ENCODE data around the gene RALY. TPM values are rescaled to one million over a fixed set of nuclear protein-coding genes. Genes with fewer than 3 reads are reported as not detected.

RALY gene
- polyA plus RNA-seq, 2 of the 4 experiments (the other 2 are of a cell fraction), result 63.4 to 102 TPM

GRCh38 chr20:34122274-34122980, 128.7 kb downstream of the RALY start:
- H3K27ac ChIP-seq, result no peak overlapping the region
- peaks cover 5% of the 10 kb centered on the region; the same call in 2 of the 3 replicates for H3K4me1 ChIP-seq
- H3K4me3 ChIP-seq, result no peak overlapping the region
- no peak for DNase-seq (ENCODE audit: low read depth in 1 of 2, low spot score in 1 of 2)
- ATAC-seq, result no peak
- CTCF ChIA-PET, result interaction anchor here (0.7 to 1.0 kb wide), 2 partner anchors 8 to 420 kb away, joined by 3 read pairs; no protein-coding TSS in a partner anchor
- FAIRE-seq, result no peak
- WGBS (ENCODE audit: missing lambda C conversion rate), result 87% methylated on average over 43 of the region's 43 CpGs
- H3K4me2 ChIP-seq, result no peak overlapping the region
- H3K9me3 ChIP-seq, result no peaks in the 10 kb centered on the region
- POLR2A ChIA-PET, result interaction anchor here (1.0 kb wide), 1 partner anchor 10 kb away, joined by 3 read pairs; the partner anchor contains the start of gene EIF2S2
- TF ChIP-seq HOXB5 (CRISPR knock-in tag; IDR thresholded peaks at IDR 0.05) (no peak), E2F6 (IDR thresholded peaks at IDR 0.05; ENCODE audit: borderline replicate concordance, low read depth) (no peak), TFCP2L1 (CRISPR knock-in tag; IDR thresholded peaks at IDR 0.05) (no peak), EHMT2 (IDR thresholded peaks at IDR 0.05; ENCODE audit: low read depth) (no peak), SMC3 (IDR thresholded peaks at IDR 0.05) (no peak), POLR2AphosphoS2 (conservative IDR thresholded peaks at IDR 0.05; ENCODE audit: low read length) (no peak), RCOR1 (IDR thresholded peaks at IDR 0.05; ENCODE audit: low read depth, low read length) (no peak), CHD4 (IDR thresholded peaks at IDR 0.05; ENCODE audit: borderline replicate concordance) (no peak), PHF8 (IDR thresholded peaks at IDR 0.05; ENCODE audit: borderline replicate concordance, low read depth) (no peak), EHF (CRISPR knock-in tag; IDR thresholded peaks at IDR 0.05) (no peak)
- TF ChIP-seq, protein P1, sequence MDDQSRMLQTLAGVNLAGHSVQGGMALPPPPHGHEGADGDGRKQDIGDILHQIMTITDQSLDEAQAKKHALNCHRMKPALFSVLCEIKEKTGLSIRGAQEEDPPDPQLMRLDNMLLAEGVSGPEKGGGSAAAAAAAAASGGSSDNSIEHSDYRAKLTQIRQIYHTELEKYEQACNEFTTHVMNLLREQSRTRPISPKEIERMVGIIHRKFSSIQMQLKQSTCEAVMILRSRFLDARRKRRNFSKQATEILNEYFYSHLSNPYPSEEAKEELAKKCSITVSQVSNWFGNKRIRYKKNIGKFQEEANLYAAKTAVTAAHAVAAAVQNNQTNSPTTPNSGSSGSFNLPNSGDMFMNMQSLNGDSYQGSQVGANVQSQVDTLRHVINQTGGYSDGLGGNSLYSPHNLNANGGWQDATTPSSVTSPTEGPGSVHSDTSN (IDR thresholded peaks at IDR 0.05), result no peak

DNA sequence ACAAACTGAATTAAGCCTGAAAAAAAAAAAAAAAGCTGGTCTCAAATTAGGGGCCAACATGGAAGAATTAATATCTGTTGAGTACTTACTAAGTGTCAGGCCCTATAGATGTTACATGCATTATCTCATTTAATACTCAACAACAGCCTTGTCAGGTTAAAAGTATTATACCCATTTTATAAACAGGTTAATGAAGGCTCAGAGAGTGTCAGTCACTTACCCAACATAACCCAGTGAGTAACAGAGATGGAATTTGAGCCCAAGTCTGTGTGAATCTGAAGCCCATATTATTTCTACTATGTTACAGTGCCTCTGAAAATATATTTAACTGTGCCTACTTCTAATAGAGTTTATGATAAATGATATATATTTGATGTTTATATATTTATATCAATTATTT, 129.6 kb downstream of the RALY start:
- H3K9me3 ChIP-seq, result no peaks in the 10 kb centered on the region
- CTCF ChIA-PET, result no interaction called here
- FAIRE-seq, result no peak

More for the DNA sequence above, 129.6 kb downstream of the RALY start:
- ATAC-seq (no peak), DNase-seq (ENCODE audit: low read depth in 1 of 2, low spot score in 1 of 2) (no peak)
- no peak overlapping the region for H3K27ac ChIP-seq
- H3K4me3 ChIP-seq, result no peak overlapping the region
- POLR2A ChIA-PET, result interaction anchor here (1.0 kb wide), 1 partner anchor 11 kb away, joined by 3 read pairs; the partner anchor contains the start of gene EIF2S2
- TF ChIP-seq MAFK (IDR thresholded peaks at IDR 0.05; ENCODE audit: partially characterized antibody) (no peak), TP53 (CRISPR knock-in tag; IDR thresholded peaks at IDR 0.05) (no peak), JUNB (IDR thresholded peaks at IDR 0.05) (no peak), RFX5 (IDR thresholded peaks at IDR 0.05) (no peak), EHF (CRISPR knock-in tag; IDR thresholded peaks at IDR 0.05) (no peak), ATOH8 (CRISPR knock-in tag; IDR thresholded peaks at IDR 0.05; ENCODE audit: low read depth) (no peak), HMGXB4 (CRISPR knock-in tag; IDR thresholded peaks at IDR 0.05; ENCODE audit: borderline replicate concordance) (no peak), KDM5A (IDR thresholded peaks at IDR 0.05) (no peak), JUN (IDR thresholded peaks at IDR 0.05) (no peak)
- H3K4me1 ChIP-seq, result peaks cover 5% of the 10 kb centered on the region; the same call in 2 of the 3 replicates
- no peak overlapping the region for H3K4me2 ChIP-seq
